ENCODE measurements around the gene PTPRM. TPM values are rescaled to one million over a fixed set of nuclear protein-coding genes. Genes with fewer than 3 reads are reported as not detected.

Gene PTPRM
- polyA plus RNA-seq, 1 donor (not counting 4 experiments of a cell fraction or from before 2014, with no cell fraction given), result 54.5 TPM

GRCh38 chr18:8406186-8406867, 839.2 kb downstream of the PTPRM start:
- Histone ChIP-seq H3K27ac (ENCODE audit: control insufficient read depth, insufficient read depth, low read length) (no peak overlapping the region), H3K36me3 (ENCODE audit: control insufficient read depth in 2 of 2, extremely low read depth in 1 of 2, insufficient read depth in 2 of 2, low read length in 2 of 2) (peaks cover 0 to 1% of the 10 kb centered on the region in 2 experiments), H3K27me3 (ENCODE audit: control insufficient read depth, extremely low read depth, insufficient read depth, low read length) (no peaks in the 10 kb centered on the region), H3K9me1 (ENCODE audit: control insufficient read depth, extremely low read depth, insufficient read depth, low read length) (no peaks in the 10 kb centered on the region), H3K4me1 (ENCODE audit: control insufficient read depth, extremely low read depth, insufficient read depth, low read length) (no peaks in the 10 kb centered on the region), H3K9ac (ENCODE audit: control insufficient read depth, extremely low read depth, insufficient read depth, low read length) (no peak overlapping the region), H4K20me1 (ENCODE audit: control insufficient read depth, extremely low read depth, insufficient read depth, low read length) (no peaks in the 10 kb centered on the region), H3K4me3 (ENCODE audit: control insufficient read depth in 2 of 3, extremely low read depth in 1 of 3, insufficient read depth in 2 of 3, low read depth in 1 of 3, low read length in 3 of 3) (no peak overlapping the region), H3K79me2 (ENCODE audit: control insufficient read depth, insufficient read depth, low read length) (no peaks in the 10 kb centered on the region), H3K4me2 (ENCODE audit: control insufficient read depth, extremely low read depth, insufficient read depth, low read depth, low read length) (no peak overlapping the region), H3K9me3 (ENCODE audit: control insufficient read depth, low read depth, low read length) (no peaks in the 10 kb centered on the region), H2AFZ (ENCODE audit: control insufficient read depth, low read length) (no peak overlapping the region)
- no peak for DNase-seq (ENCODE audit: low read depth, low spot score)
- no peak for TF ChIP-seq EZH2 (IDR thresholded peaks at IDR 0.05; ENCODE audit: low read length)
- no peak for TF ChIP-seq CTCF (optimal IDR thresholded peaks at IDR 0.05 in 1 of 3, IDR thresholded peaks at IDR 0.05 in 1 of 3, conservative IDR thresholded peaks at IDR 0.05 in 1 of 3; ENCODE audit: extremely low read depth in 1 of 3, insufficient read depth in 2 of 3, low read length in 3 of 3)
- FAIRE-seq, result no peak
- dilution Hi-C loops (cut with MboI; ENCODE audit: extremely low pct_ligation_motif_present, low sequenced_read_pairs), result no loop called here

GRCh38 chr18:8406868-8407250, 839.7 kb downstream of the PTPRM start:
- H3K27ac ChIP-seq (ENCODE audit: control insufficient read depth, insufficient read depth, low read length), result no peak overlapping the region
- dilution Hi-C loops (cut with MboI; ENCODE audit: extremely low pct_ligation_motif_present, low sequenced_read_pairs), result no loop called here
- H3K4me2 ChIP-seq (ENCODE audit: control insufficient read depth, extremely low read depth, insufficient read depth, low read depth, low read length), result no peak overlapping the region
- H4K20me1 ChIP-seq (ENCODE audit: control insufficient read depth, extremely low read depth, insufficient read depth, low read length), result no peaks in the 10 kb centered on the region
- no peaks in the 10 kb centered on the region for H3K9me3 ChIP-seq (ENCODE audit: control insufficient read depth, low read depth, low read length)
- H3K9ac ChIP-seq (ENCODE audit: control insufficient read depth, extremely low read depth, insufficient read depth, low read length), result no peak overlapping the region
- H3K27me3 ChIP-seq (ENCODE audit: control insufficient read depth, extremely low read depth, insufficient read depth, low read length), result no peaks in the 10 kb centered on the region
- FAIRE-seq (no peak), DNase-seq (ENCODE audit: low read depth, low spot score) (no peak)
- no peaks in the 10 kb centered on the region for H3K79me2 ChIP-seq (ENCODE audit: control insufficient read depth, insufficient read depth, low read length)
- no peak for TF ChIP-seq CTCF (optimal IDR thresholded peaks at IDR 0.05 in 1 of 3, IDR thresholded peaks at IDR 0.05 in 1 of 3, conservative IDR thresholded peaks at IDR 0.05 in 1 of 3; ENCODE audit: extremely low read depth in 1 of 3, insufficient read depth in 2 of 3, low read length in 3 of 3)
- TF ChIP-seq EZH2 (IDR thresholded peaks at IDR 0.05; ENCODE audit: low read length), result no peak
- H3K4me3 ChIP-seq (ENCODE audit: control insufficient read depth in 2 of 3, extremely low read depth in 1 of 3, insufficient read depth in 2 of 3, low read depth in 1 of 3, low read length in 3 of 3), result no peak overlapping the region
- no peak overlapping the region for H2AFZ ChIP-seq (ENCODE audit: control insufficient read depth, low read length)
- no peaks in the 10 kb centered on the region for H3K4me1 ChIP-seq (ENCODE audit: control insufficient read depth, extremely low read depth, insufficient read depth, low read length)
- no peaks in the 10 kb centered on the region for H3K9me1 ChIP-seq (ENCODE audit: control insufficient read depth, extremely low read depth, insufficient read depth, low read length)
- peaks cover 0 to 1% of the 10 kb centered on the region in 2 experiments for H3K36me3 ChIP-seq (ENCODE audit: control insufficient read depth in 2 of 2, extremely low read depth in 1 of 2, insufficient read depth in 2 of 2, low read length in 2 of 2)
